Smooth muscle cell (in vitro differentiated cells): Measurements from ENCODE around the gene RANBP1. TPM values are rescaled to one million over a fixed set of nuclear protein-coding genes. Genes with fewer than 3 reads are reported as not detected.
A peak's percentile ranks its signal among the peaks of the same experiment; 100 is the strongest.

Experiments used
- DNase-seq: peaks from one replicate; lab custom pipeline; 2025; ENCODE audit not compliant: unreplicated experiment; lab: John Stamatoyannopoulos, UW
- H2AFZ ChIP-seq: fragments of 200-600 bp; sonication (generic); 2 replicates; pipeline ENCODE4 v1.6.0; 2016; ENCODE audit warnings: antibody characterized with exemption, low read depth, mild to moderate bottlenecking
- H3F3A ChIP-seq: fragments of 200-600 bp; sonication (generic); 2 replicates; pipeline ENCODE4 v1.6.0; 2017; ENCODE audit warnings: antibody characterized with exemption, low read depth
- H3K27ac ChIP-seq: fragments of 200-600 bp; sonication (generic); 2 replicates; pipeline ENCODE4 v1.5.1; 2016; ENCODE audit warnings: low read depth, mild to moderate bottlenecking
- H3K27me3 ChIP-seq: fragments of 200-600 bp; sonication (generic); 2 replicates; pipeline ENCODE4 v1.6.1; 2016; ENCODE audit warnings: low read depth, mild to moderate bottlenecking
- H3K36me3 ChIP-seq: fragments of 200-600 bp; sonication (generic); 2 replicates; pipeline ENCODE4 v1.5.1; 2016; ENCODE audit warnings: low read depth
- H3K4me1 ChIP-seq: fragments of 200-600 bp; sonication (generic); 2 replicates; pipeline ENCODE4 v1.5.1; 2016; ENCODE audit warnings: low read depth
- H3K4me2 ChIP-seq: fragments of 200-600 bp; sonication (generic); 2 replicates; pipeline ENCODE4 v1.6.0; 2016; ENCODE audit warnings: mild to moderate bottlenecking
- H3K4me3 ChIP-seq: fragments of 200-600 bp; sonication (generic); 2 replicates; pipeline ENCODE4 v1.5.1; 2016; ENCODE audit warnings: mild to moderate bottlenecking
- H3K79me2 ChIP-seq: fragments of 200-600 bp; sonication (generic); 2 replicates; pipeline ENCODE4 v1.6.0; 2016; ENCODE audit warnings: low read depth, mild to moderate bottlenecking
- H3K9ac ChIP-seq: fragments of 200-600 bp; sonication (generic); 2 replicates; pipeline ENCODE4 v1.6.0; 2016; ENCODE audit warnings: low read depth
- H3K9me3 ChIP-seq: fragments of 200-600 bp; sonication (generic); replicated peaks from 2 replicates; pipeline ENCODE4 v1.5.1; 2016; ENCODE audit warnings: low read depth
- H4K20me1 ChIP-seq: fragments of 200-600 bp; sonication (generic); 2 replicates; pipeline ENCODE4 v1.6.0; 2016; ENCODE audit warnings: low read depth
- WGBS: methylation state at CpG from one replicate; pipeline ENCODE4 v1.1.7; 2016; ENCODE audit warnings: low lambda C conversion rate; 5-methylcytosine and 5-hydroxymethylcytosine counted together
- polyA plus RNA-seq: library from polyadenylated mRNA; unstranded; fragments of >200 nt; fragmentation: Nextera tagmentation; extraction: Ambion mirVana; gene quantifications from 2 replicates; pipeline ENCODE4 v1.2.1, GENCODE V29; 2016
- total RNA-seq: library from RNA; depleted of rRNA; stranded (reverse); fragments of >200 nt; gene quantifications from 2 replicates; pipeline ENCODE4 v1.2.3, GENCODE V29; 2014
- TF ChIP-seq, protein P1 (sequence below): fragments of 200-600 bp; sonication (generic); IDR thresholded peaks from 2 replicates; pipeline ENCODE4 v1.5.1; 2017; ENCODE audit warnings: borderline replicate concordance, mild to moderate bottlenecking, antibody characterized with exemption; ENCODE audit not compliant: insufficient read depth, poor library complexity, severe bottlenecking

The RANBP1 gene
- total and polyA plus RNA-seq, 2 experiments from 2014 or later, result 235 to 331 TPM

DNA sequence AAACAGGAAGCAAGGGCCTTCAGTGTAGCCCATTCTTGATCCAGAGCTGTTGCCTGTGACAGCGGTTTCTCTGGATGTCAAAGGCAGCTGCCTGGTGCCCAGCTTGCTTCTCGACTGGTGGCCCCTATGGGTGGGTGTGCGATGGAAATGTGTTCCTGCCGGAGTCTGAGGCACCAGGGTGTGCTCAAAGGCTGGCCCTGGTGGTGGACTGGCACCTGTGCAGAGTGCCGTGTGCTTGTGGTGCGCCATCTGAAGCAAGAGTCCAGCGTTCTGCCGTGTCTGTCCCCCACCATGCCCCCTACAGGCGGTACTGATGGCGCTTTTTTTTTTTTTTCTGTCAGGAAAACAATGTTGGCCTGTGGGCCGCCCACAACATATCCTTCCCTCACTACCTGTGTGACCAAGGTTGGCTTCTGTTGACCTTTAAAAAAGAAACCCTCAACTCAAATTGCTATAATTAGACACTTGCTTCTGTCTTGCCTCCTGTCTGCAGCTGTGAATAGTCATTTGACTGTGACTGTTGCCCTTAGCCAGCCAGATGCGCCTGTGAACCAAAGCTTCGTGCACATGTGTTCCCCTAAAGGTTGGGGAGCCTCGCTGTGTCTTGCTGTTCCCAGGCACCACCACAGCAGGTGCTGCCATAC lies 4.7 kb upstream of the RANBP1 start:
- peaks cover 9% of the 10 kb centered on the region for H3K79me2 ChIP-seq
- no peaks in the 10 kb centered on the region for H3K36me3 ChIP-seq
- no peak overlapping the region for H3K4me2 ChIP-seq
- peaks cover 13% of the 10 kb centered on the region for H4K20me1 ChIP-seq
- no peak overlapping the region for H3K4me3 ChIP-seq
- H3K4me1 ChIP-seq, result peaks cover under 1% of the 10 kb centered on the region
- no peaks in the 10 kb centered on the region for H3K27me3 ChIP-seq
- no peaks in the 10 kb centered on the region for H3K9me3 ChIP-seq
- H3F3A ChIP-seq, result no peaks in the 10 kb centered on the region
- no peak overlapping the region for H3K27ac ChIP-seq
- no peak overlapping the region for H2AFZ ChIP-seq
- TF ChIP-seq, protein P1, sequence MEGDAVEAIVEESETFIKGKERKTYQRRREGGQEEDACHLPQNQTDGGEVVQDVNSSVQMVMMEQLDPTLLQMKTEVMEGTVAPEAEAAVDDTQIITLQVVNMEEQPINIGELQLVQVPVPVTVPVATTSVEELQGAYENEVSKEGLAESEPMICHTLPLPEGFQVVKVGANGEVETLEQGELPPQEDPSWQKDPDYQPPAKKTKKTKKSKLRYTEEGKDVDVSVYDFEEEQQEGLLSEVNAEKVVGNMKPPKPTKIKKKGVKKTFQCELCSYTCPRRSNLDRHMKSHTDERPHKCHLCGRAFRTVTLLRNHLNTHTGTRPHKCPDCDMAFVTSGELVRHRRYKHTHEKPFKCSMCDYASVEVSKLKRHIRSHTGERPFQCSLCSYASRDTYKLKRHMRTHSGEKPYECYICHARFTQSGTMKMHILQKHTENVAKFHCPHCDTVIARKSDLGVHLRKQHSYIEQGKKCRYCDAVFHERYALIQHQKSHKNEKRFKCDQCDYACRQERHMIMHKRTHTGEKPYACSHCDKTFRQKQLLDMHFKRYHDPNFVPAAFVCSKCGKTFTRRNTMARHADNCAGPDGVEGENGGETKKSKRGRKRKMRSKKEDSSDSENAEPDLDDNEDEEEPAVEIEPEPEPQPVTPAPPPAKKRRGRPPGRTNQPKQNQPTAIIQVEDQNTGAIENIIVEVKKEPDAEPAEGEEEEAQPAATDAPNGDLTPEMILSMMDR, result peak; percentile 29
- WGBS, result 84% methylated on average over 14 of the region's 14 CpGs
- no peak for DNase-seq
- H3K9ac ChIP-seq, result no peak overlapping the region

DNA sequence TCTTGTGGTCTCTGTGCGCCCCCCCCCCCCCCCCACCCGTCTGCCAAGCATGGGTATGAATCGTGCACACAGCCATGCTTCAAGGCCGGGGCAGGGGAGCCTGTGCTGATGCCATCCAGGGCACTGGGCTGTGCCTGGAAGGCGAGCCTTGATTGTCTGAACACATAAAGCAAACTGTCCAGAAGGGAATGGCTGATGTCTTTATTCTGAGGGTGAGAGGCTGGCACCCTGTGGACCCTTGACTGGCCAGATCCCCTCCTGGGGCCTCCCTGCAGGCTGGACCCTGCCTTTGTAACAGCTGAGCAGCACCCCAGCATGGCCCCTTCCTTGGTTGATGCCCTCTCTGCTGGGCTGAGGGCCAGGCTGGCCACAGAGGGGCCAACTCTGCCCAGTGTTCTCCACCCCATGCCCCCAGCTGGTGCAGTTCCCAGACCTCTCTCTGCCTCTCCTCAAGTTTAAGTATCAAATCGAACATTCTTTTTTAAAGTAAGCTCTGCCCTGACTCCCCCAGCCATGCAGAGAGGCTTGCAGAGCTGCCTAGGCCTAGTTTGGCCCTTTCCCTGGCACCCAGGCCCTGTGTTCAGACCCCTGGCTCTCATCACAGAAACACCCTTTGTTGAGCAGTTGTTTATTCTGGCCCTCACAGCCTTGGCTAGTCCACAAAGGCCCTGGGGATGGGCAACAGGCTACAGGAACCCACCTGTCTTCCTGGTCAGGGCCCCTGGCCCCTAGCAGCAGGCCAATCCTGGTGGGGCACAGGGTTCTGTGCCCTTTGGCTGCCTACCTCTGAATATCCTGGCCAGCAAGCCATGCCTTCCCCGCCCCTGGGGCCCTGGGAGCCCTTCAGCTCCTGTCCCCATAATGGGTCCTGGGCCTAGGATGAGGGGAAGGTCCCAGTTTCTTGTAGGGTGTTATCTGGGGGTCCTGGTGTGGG lies 3.9 kb upstream of the RANBP1 start:
- Histone ChIP-seq H4K20me1 (peaks cover 13% of the 10 kb centered on the region), H3K4me2 (no peak overlapping the region), H3K4me1 (peaks cover 3% of the 10 kb centered on the region), H3K36me3 (no peaks in the 10 kb centered on the region), H3F3A (no peaks in the 10 kb centered on the region), H3K79me2 (peaks cover 17% of the 10 kb centered on the region), H3K4me3 (no peak overlapping the region), H3K9ac (no peak overlapping the region), H3K9me3 (no peaks in the 10 kb centered on the region), H2AFZ (no peak overlapping the region), H3K27me3 (no peaks in the 10 kb centered on the region), H3K27ac (no peak overlapping the region)
- WGBS, result 91% methylated on average over 7 of the region's 7 CpGs
- no peak for DNase-seq
- TF ChIP-seq, protein P1, result no peak

DNA sequence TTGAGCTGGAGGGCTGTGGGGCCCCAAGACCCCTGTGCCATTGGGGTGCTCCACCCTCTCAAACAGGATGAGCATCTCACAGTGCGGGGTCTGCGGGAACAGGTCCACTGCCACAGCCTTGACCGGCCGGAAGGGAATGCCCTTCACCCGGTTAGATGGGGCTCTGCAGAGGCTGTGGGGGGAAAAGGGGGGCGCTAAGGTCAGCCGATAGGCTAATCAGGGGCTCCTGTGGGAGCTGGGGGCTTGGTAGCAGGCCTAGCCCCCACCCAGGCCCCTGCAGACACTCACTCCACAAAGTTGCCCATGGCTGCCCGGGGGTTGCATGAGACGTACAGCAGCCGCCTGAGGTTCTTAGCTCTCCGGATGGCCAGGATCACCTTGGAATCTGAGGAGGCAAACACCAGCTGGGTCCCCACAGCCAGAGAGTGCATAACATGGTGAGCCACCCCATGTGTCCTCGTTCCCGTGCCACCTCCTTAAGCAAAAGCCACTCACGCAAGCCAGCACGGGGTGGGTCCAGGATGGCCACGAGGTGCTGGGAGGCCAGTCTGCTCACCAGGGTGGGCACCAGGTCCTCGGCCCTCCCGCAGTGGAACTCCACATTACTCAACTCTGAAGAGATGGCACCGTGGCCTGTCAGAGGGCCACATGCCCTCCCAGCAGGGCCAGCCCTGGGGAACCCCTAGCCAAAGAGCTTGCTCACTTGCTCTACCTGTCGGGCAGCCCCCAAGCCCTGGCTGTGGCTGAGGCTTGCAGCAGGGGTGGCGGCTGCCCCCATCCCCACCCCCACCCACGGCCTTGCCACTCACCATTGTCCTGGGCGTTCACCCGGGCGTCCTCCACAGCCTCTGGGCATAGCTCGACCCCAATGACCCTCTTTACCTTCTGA lies 3.0 kb upstream of the RANBP1 start:
- H3K9me3 ChIP-seq, result no peaks in the 10 kb centered on the region
- no peak overlapping the region for H2AFZ ChIP-seq
- no peak overlapping the region for H3K9ac ChIP-seq
- peaks cover 3% of the 10 kb centered on the region for H3K4me1 ChIP-seq
- peaks cover 21% of the 10 kb centered on the region for H3K79me2 ChIP-seq
- DNase-seq, result no peak
- 96% methylated on average over 26 of the region's 26 CpGs for WGBS
- H4K20me1 ChIP-seq, result peaks cover 13% of the 10 kb centered on the region
- no peaks in the 10 kb centered on the region for H3K27me3 ChIP-seq
- no peak overlapping the region for H3K27ac ChIP-seq
- no peaks in the 10 kb centered on the region for H3F3A ChIP-seq
- no peak overlapping the region for H3K4me3 ChIP-seq
- TF ChIP-seq, protein P1, result no peak
- H3K4me2 ChIP-seq, result no peak overlapping the region
- H3K36me3 ChIP-seq, result no peaks in the 10 kb centered on the region
